Vagina (tissue), 2 donors: ENCODE results near the gene CFAP69. TPM values are rescaled to one million over a fixed set of nuclear protein-coding genes. Genes with fewer than 3 reads are reported as not detected.

Source experiments
- DNase-seq, 2 donors: peaks; one replicate each; pipeline ENCODE4 v3.0.0-alpha.2; 2017; ENCODE audit errors: extremely low spot score in 2 of 2
- H3K27ac ChIP-seq: fragments of 200-600 bp; sonication (generic); one replicate; pipeline ENCODE4 v1.5.1; 2019
- H3K27me3 ChIP-seq: fragments of 200-600 bp; sonication (generic); one replicate; pipeline ENCODE4 v1.5.1; 2019
- H3K36me3 ChIP-seq, 2 donors: fragments of 200-600 bp; sonication (generic); one replicate each; pipeline ENCODE4 v1.5.1; 2017 to 2019
- H3K4me1 ChIP-seq: fragments of 200-600 bp; sonication (generic); one replicate; pipeline ENCODE4 v1.5.1; 2019
- H3K4me3 ChIP-seq, 2 donors: fragments of 200-600 bp; sonication (generic); 1 replicate in 1 of 2; 2 replicates in 1 of 2; pipeline ENCODE4 v1.5.1; 2016 to 2019
- H3K9me3 ChIP-seq: fragments of 200-600 bp; sonication (generic); one replicate; pipeline ENCODE4 v1.5.1; 2019
- POLR2A ChIP-seq, 2 donors: fragments of 450-650 bp; IDR thresholded peaks; one replicate each; pipeline ENCODE4 v1.6.1; 2017; ENCODE audit warnings: antibody characterized with exemption in 2 of 2, mild to moderate bottlenecking in 2 of 2, moderate library complexity in 2 of 2
- POLR2AphosphoS5 ChIP-seq, 2 donors: sonication (generic); formaldehyde crosslinking; IDR thresholded peaks; one replicate each; pipeline ENCODE4 v1.9.0; 2017; ENCODE audit warnings: antibody characterized with exemption in 2 of 2, mild to moderate bottlenecking in 2 of 2, low read depth in 1 of 2; ENCODE audit not compliant: insufficient read depth in 1 of 2
- intact Hi-C: fragments of 100-400 bp; cut with DNase I; formaldehyde crosslinking; loops from one replicate; pipeline ENCODE4 v1.15.1; 2023
- total RNA-seq: library from RNA; depleted of rRNA; stranded (reverse); fragments of >200 nt; gene quantifications from one replicate; pipeline ENCODE4 v1.2.3, GENCODE V29; 2016
- TF ChIP-seq, protein P1 (sequence below), 3 experiments: fragments of 450-650 bp in 2 of 3; fragments of 200-600 bp in 1 of 3; sonication (generic) in 1 of 3; IDR thresholded peaks; one replicate each; pipeline ENCODE4 v1.5.1; 2017 to 2019; ENCODE audit warnings: antibody characterized with exemption in 3 of 3, mild to moderate bottlenecking in 2 of 3, moderate library complexity in 2 of 3

The CFAP69 gene
- total RNA-seq, 1 donor from 2014 or later = 2.7 TPM

- TF ChIP-seq POLR2AphosphoS5 (IDR thresholded peaks at IDR 0.05; ENCODE audit: insufficient read depth in 1 of 2, low read depth in 1 of 2) (no peak), POLR2A (IDR thresholded peaks at IDR 0.05) (no peak)
- TF ChIP-seq, protein P1, sequence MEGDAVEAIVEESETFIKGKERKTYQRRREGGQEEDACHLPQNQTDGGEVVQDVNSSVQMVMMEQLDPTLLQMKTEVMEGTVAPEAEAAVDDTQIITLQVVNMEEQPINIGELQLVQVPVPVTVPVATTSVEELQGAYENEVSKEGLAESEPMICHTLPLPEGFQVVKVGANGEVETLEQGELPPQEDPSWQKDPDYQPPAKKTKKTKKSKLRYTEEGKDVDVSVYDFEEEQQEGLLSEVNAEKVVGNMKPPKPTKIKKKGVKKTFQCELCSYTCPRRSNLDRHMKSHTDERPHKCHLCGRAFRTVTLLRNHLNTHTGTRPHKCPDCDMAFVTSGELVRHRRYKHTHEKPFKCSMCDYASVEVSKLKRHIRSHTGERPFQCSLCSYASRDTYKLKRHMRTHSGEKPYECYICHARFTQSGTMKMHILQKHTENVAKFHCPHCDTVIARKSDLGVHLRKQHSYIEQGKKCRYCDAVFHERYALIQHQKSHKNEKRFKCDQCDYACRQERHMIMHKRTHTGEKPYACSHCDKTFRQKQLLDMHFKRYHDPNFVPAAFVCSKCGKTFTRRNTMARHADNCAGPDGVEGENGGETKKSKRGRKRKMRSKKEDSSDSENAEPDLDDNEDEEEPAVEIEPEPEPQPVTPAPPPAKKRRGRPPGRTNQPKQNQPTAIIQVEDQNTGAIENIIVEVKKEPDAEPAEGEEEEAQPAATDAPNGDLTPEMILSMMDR (IDR thresholded peaks at IDR 0.05) = no peak
- Histone ChIP-seq H3K36me3 (no peaks in the 10 kb centered on the region), H3K27me3 (no peaks in the 10 kb centered on the region), H3K27ac (no peak overlapping the region), H3K9me3 (no peaks in the 10 kb centered on the region), H3K4me1 (no peaks in the 10 kb centered on the region), H3K4me3 (no peak overlapping the region)
- intact Hi-C loops = no loop called here
- no peak for DNase-seq
Measured at GRCh38 chr7:90269163-90269562, 24.2 kb downstream of the CFAP69 start.

GRCh38 chr7:90270431-90271178 is 25.6 kb downstream of the CFAP69 start:
- TF ChIP-seq, protein P1 (IDR thresholded peaks at IDR 0.05) = no peak
- TF ChIP-seq POLR2AphosphoS5 (IDR thresholded peaks at IDR 0.05; ENCODE audit: insufficient read depth in 1 of 2, low read depth in 1 of 2) (no peak), POLR2A (IDR thresholded peaks at IDR 0.05) (no peak)
- Histone ChIP-seq H3K9me3 (no peaks in the 10 kb centered on the region), H3K36me3 (no peaks in the 10 kb centered on the region), H3K27ac (no peak overlapping the region), H3K4me3 (no peak overlapping the region), H3K27me3 (no peaks in the 10 kb centered on the region), H3K4me1 (no peaks in the 10 kb centered on the region)
- intact Hi-C loops = no loop called here
- no peak for DNase-seq

DNA sequence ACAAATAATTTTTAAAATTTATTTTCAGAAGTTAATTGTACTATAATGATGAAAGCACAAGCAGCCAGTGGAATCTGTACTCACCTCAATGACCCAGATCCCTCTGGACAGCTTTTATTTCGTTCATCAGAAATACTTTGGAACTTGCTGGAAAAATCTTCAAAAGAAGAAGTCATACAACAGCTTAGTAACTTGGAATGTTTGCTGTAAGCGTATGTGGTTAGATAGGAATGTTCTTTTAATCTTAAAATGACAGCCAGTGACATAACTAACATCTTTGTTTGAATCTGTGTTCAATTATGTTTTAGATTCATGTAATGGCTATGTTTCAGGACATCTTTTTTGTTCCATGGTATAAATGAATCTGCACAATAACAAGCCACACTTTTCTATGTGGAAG is 26.8 kb downstream of the CFAP69 start:
- TF ChIP-seq POLR2AphosphoS5 (IDR thresholded peaks at IDR 0.05; ENCODE audit: insufficient read depth in 1 of 2, low read depth in 1 of 2) = no peak
- TF ChIP-seq, protein P1 (IDR thresholded peaks at IDR 0.05) = no peak
- TF ChIP-seq POLR2A (IDR thresholded peaks at IDR 0.05) = no peak
- H3K4me3 ChIP-seq = no peak overlapping the region
- intact Hi-C loops = no loop called here
- H3K9me3 ChIP-seq = no peaks in the 10 kb centered on the region
- no peak for DNase-seq
- no peaks in the 10 kb centered on the region for H3K36me3 ChIP-seq
- H3K4me1 ChIP-seq = no peaks in the 10 kb centered on the region
- no peaks in the 10 kb centered on the region for H3K27me3 ChIP-seq
- H3K27ac ChIP-seq = no peak overlapping the region

DNA sequence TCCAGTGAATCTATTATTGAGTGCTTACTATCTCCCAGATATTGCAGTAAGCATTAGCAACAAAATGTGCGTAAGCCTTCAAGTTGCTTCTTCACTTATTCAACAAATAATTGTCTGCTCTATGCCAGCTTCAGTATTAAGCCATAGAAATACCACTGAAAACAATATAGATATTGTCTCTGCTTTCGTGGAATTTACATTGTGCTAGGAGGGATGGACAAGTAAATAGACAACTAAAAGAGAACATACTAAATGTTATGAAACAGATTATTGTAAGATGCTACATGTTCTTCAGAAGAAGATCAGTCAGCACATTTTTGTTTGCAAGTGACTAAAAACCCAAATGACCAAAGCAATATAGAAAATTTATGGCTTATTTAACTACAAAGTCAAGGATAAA is 27.3 kb downstream of the CFAP69 start:
- DNase-seq = no peak
- H3K36me3 ChIP-seq = no peaks in the 10 kb centered on the region
- intact Hi-C loops = no loop called here

GRCh38 chr7:90274161-90274560 is 29.2 kb downstream of the CFAP69 start:
- Histone ChIP-seq H3K27me3 (no peaks in the 10 kb centered on the region), H3K27ac (no peak overlapping the region), H3K4me1 (no peaks in the 10 kb centered on the region), H3K4me3 (no peak overlapping the region), H3K36me3 (no peaks in the 10 kb centered on the region), H3K9me3 (no peaks in the 10 kb centered on the region)
- intact Hi-C loops = no loop called here
- TF ChIP-seq, protein P1 (IDR thresholded peaks at IDR 0.05) = no peak
- no peak for TF ChIP-seq POLR2A (IDR thresholded peaks at IDR 0.05)
- no peak for TF ChIP-seq POLR2AphosphoS5 (IDR thresholded peaks at IDR 0.05; ENCODE audit: insufficient read depth in 1 of 2, low read depth in 1 of 2)
- no peak for DNase-seq

More for the DNA sequence above, 27.3 kb downstream of the CFAP69 start:
- Histone ChIP-seq H3K9me3 (no peaks in the 10 kb centered on the region), H3K4me3 (no peak overlapping the region), H3K27ac (no peak overlapping the region), H3K4me1 (no peaks in the 10 kb centered on the region), H3K27me3 (no peaks in the 10 kb centered on the region)
- TF ChIP-seq, protein P1 (IDR thresholded peaks at IDR 0.05) = no peak
- no peak for TF ChIP-seq POLR2A (IDR thresholded peaks at IDR 0.05)
- TF ChIP-seq POLR2AphosphoS5 (IDR thresholded peaks at IDR 0.05; ENCODE audit: insufficient read depth in 1 of 2, low read depth in 1 of 2) = no peak
